Activated naive CD4-positive, alpha-beta T cell treated with anti-CD3 and anti-CD28 coated beads, Interleukin-2, amount 50 U/mL, for 72 hours (primary cell): ENCODE results near the gene LRRC23. TPM values are rescaled to one million over a fixed set of nuclear protein-coding genes. Genes with fewer than 3 reads are reported as not detected.
"Not testable (repeated sequence)": the region's sequence is repeated elsewhere in the genome, so short reads cannot be mapped to it uniquely, and the experiment has no call there.

Source experiments
- ATAC-seq, 2 donors: fragments of 150-1000 bp; cut with Tn5 transposase; 2 replicates each; pipeline ENCODE4 v1.10.0; 2021; ENCODE audit warnings: mild to moderate bottlenecking in 2 of 2, moderate library complexity in 2 of 2
- DNase-seq, 2 donors: peaks; one replicate each; pipeline ENCODE4 v3.0.0; 2021 to 2022; ENCODE audit warnings: low spot score in 2 of 2
- H3K27ac Mint-ChIP-seq, 2 donors: one replicate each; pipeline ENCODE4 v1.8.0; 2022; ENCODE audit warnings: mild to moderate bottlenecking in 2 of 2, mixed read lengths in 2 of 2
- H3K36me3 Mint-ChIP-seq, 2 donors: one replicate each; pipeline ENCODE4 v1.8.0; 2022; ENCODE audit warnings: mixed read lengths in 2 of 2
- H3K9me3 Mint-ChIP-seq, 2 donors: one replicate each; pipeline ENCODE4 v1.8.0; 2022; ENCODE audit warnings: mixed read lengths in 2 of 2
- total RNA-seq, 2 donors: library from RNA; stranded (reverse); gene quantifications; one replicate each; pipeline ENCODE4 v1.2.3, GENCODE V29; 2022

The LRRC23 gene
- 10 to 100 TPM in 1 of 2 donors, 1 to 10 TPM in 1; 4.0 to 10.7 TPM for total RNA-seq

- ATAC-seq = peak; percentile 93 to 98
- DNase-seq = peak; percentile 95 to 97
- no peaks in the 10 kb centered on the region for H3K36me3 Mint-ChIP-seq
- H3K27ac Mint-ChIP-seq = no peak within 1 kb of the TSS
- no peaks in the 10 kb centered on the region for H3K9me3 Mint-ChIP-seq
Measured at GRCh38 chr12:6904280-6905276, at the start of gene LRRC23. TSS of gene LRRC23 (plus strand) at chr12:6904822. CDS start at chr12:6905634, 812 bp downstream.

GRCh38 chr12:6855322-6855721, 49.3 kb upstream of the LRRC23 start:
- ATAC-seq (no peak), DNase-seq (no peak)
- peaks cover 23 to 39% of the 10 kb centered on the region in 2 donors for H3K36me3 Mint-ChIP-seq
- H3K27ac Mint-ChIP-seq = peak overlapping the region; percentile 31 to 65
- H3K9me3 Mint-ChIP-seq = no peaks in the 10 kb centered on the region

- Mint-ChIP-seq H3K36me3 (peaks cover 23 to 33% of the 10 kb centered on the region in 2 donors), H3K27ac (no peak overlapping the region), H3K9me3 (no peaks in the 10 kb centered on the region)
- ATAC-seq (no peak), DNase-seq (no peak)
Measured at GRCh38 chr12:6858799-6859198, 45.8 kb upstream of the LRRC23 start.

GRCh38 chr12:6860116-6860515, 44.5 kb upstream of the LRRC23 start:
- H3K27ac Mint-ChIP-seq = peak overlapping the region in 1 of 2 donors; percentile 72
- H3K36me3 Mint-ChIP-seq = peaks cover 22 to 35% of the 10 kb centered on the region in 2 donors
- no peak for DNase-seq
- ATAC-seq = no peak
- no peaks in the 10 kb centered on the region for H3K9me3 Mint-ChIP-seq

- no peak for ATAC-seq
- Mint-ChIP-seq H3K9me3 (no peaks in the 10 kb centered on the region), H3K36me3 (peaks cover 22 to 33% of the 10 kb centered on the region in 2 donors), H3K27ac (peak overlapping the region in 1 of 2 donors; percentile 75)
- DNase-seq = no peak
Measured at GRCh38 chr12:6860942-6861341, 43.7 kb upstream of the LRRC23 start.

- H3K9me3 Mint-ChIP-seq = no peaks in the 10 kb centered on the region
- no peak for ATAC-seq
Measured at GRCh38 chr12:6861391-6861790, 43.2 kb upstream of the LRRC23 start.

GRCh38 chr12:6863033-6863432, 41.6 kb upstream of the LRRC23 start:
- H3K36me3 Mint-ChIP-seq = peaks cover 20 to 25% of the 10 kb centered on the region in 2 donors
- ATAC-seq = no peak
- peak overlapping the region in 1 of 2 donors; percentile 82 for H3K27ac Mint-ChIP-seq

More at GRCh38 chr12:6861391-6861790, 43.2 kb upstream of the LRRC23 start:
- Mint-ChIP-seq H3K36me3 (peaks cover 22 to 33% of the 10 kb centered on the region in 2 donors), H3K27ac (peak overlapping the region in 1 of 2 donors; percentile 75)
- peak in 1 of 2 donors; percentile 53 for DNase-seq

GRCh38 chr12:6863586-6864321, 40.9 kb upstream of the LRRC23 start:
- Mint-ChIP-seq H3K27ac (peak overlapping the region in 1 of 2 donors; percentile 82), H3K9me3 (no peaks in the 10 kb centered on the region), H3K36me3 (peaks cover 27 to 30% of the 10 kb centered on the region in 2 donors)
- no peak for ATAC-seq
- no peak for DNase-seq

More at GRCh38 chr12:6863033-6863432, 41.6 kb upstream of the LRRC23 start:
- H3K9me3 Mint-ChIP-seq = no peaks in the 10 kb centered on the region
- peak in 1 of 2 donors; percentile 51 for DNase-seq

GRCh38 chr12:6865307-6865706, 39.3 kb upstream of the LRRC23 start:
- H3K9me3 Mint-ChIP-seq, ATAC-seq, DNase-seq, H3K27ac Mint-ChIP-seq: not testable (repeated sequence)
- H3K36me3 Mint-ChIP-seq = peaks cover 43% of the 10 kb centered on the region in 2 donors

- ATAC-seq = no peak
- no peak for DNase-seq
- peak overlapping the region in 1 of 2 donors; percentile 91 for H3K27ac Mint-ChIP-seq
- peaks cover 41 to 44% of the 10 kb centered on the region in 2 donors for H3K36me3 Mint-ChIP-seq
- no peaks in the 10 kb centered on the region for H3K9me3 Mint-ChIP-seq
Measured at GRCh38 chr12:6866163-6866919, 38.3 kb upstream of the LRRC23 start.

- DNase-seq (peak in 1 of 2 donors; percentile 85), ATAC-seq (peak; percentile 0 to 5)
- no peaks in the 10 kb centered on the region for H3K9me3 Mint-ChIP-seq
- peaks cover 44 to 47% of the 10 kb centered on the region in 2 donors for H3K36me3 Mint-ChIP-seq
- H3K27ac Mint-ChIP-seq = peak overlapping the region; percentile 91 to 99
Measured at GRCh38 chr12:6866920-6867412, 37.7 kb upstream of the LRRC23 start.

- peaks cover 50 to 53% of the 10 kb centered on the region in 2 donors for H3K36me3 Mint-ChIP-seq
- no peaks in the 10 kb centered on the region for H3K9me3 Mint-ChIP-seq
- ATAC-seq = peak; percentile 67 to 79
- peak in 1 of 2 donors; percentile 82 for DNase-seq
- peak within 1 kb of the TSS; percentile 91 to 99 for H3K27ac Mint-ChIP-seq
Measured at GRCh38 chr12:6867413-6868210, 37.0 kb upstream of the LRRC23 start, which contains the start of gene TPI1. TSS of gene TPI1 (plus strand) at chr12:6867531. CDS start at chr12:6867567, 36 bp downstream.

GRCh38 chr12:6868211-6869048, 36.2 kb upstream of the LRRC23 start:
- DNase-seq (no peak), ATAC-seq (peak in 1 of 2 donors; percentile 1)
- H3K27ac Mint-ChIP-seq = peak overlapping the region; percentile 91 to 96
- no peaks in the 10 kb centered on the region for H3K9me3 Mint-ChIP-seq
- H3K36me3 Mint-ChIP-seq = peaks cover 47 to 53% of the 10 kb centered on the region in 2 donors
